ENCODE measurements around the gene SELENON.

Gene SELENON

DNA sequence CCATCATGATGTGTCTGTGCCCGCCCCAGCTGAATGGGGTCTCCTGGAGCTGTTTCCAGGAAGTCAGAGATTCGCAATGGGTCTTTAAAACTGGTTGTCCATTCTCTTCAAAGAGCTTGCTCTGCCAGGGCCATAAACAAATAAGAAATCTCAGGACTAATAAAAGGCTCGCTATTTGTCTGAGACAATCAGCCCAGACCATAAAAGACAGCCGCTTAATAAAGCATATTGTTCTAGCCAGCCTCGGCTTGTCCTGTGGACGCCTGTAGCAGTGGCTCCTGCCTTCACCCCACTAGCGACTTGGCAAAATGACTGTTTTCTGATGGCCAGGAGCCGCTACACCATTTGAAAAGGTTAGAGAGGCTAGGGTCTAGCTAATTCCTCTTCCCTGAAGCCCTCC is 20.6 kb upstream of the SELENON start:
- DNase-seq (ENCODE audit: insufficient read length, low spot score) = no peak
- no peak for TF ChIP-seq POLR2A (IDR thresholded peaks at IDR 0.05; ENCODE audit: low read depth, low read length)
- FAIRE-seq = no peak

DNA sequence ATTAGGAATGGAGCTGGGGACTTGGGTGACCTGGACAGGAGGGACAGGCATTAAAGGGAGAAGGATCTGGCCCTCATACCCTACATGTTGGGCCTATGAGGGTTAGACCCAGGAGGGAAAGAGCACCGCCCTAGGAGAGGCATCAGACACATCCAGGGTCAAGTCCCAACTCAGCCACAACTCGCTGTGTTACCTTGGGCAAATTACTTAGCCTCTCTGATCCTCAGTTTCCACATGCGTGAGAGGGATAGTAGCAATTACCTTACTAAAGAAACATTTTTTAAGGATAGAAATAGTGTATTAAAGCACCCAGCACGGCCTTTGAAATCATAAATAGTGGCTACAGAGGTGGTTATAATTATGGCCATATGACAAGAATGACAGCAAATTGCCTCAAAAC is 20.1 kb upstream of the SELENON start:
- DNase-seq (ENCODE audit: insufficient read length, low spot score) (no peak), FAIRE-seq (no peak)
- no peak for TF ChIP-seq PAX5 (IDR thresholded peaks at IDR 0.05; ENCODE audit: insufficient read depth, low read length, severe bottlenecking)
- no peak for TF ChIP-seq POLR2A (IDR thresholded peaks at IDR 0.05; ENCODE audit: low read depth, low read length)
- no peak for TF ChIP-seq POU2F2 (IDR thresholded peaks at IDR 0.05; ENCODE audit: low read depth, low read length)
- no peak for TF ChIP-seq TAF1 (IDR thresholded peaks at IDR 0.05; ENCODE audit: low read depth, low read length)
- no peak for TF ChIP-seq POLR2AphosphoS5 (IDR thresholded peaks at IDR 0.05; ENCODE audit: low read depth, low read length)
- TF ChIP-seq SPI1 (IDR thresholded peaks at IDR 0.05; ENCODE audit: low read depth, low read length) = no peak

DNA sequence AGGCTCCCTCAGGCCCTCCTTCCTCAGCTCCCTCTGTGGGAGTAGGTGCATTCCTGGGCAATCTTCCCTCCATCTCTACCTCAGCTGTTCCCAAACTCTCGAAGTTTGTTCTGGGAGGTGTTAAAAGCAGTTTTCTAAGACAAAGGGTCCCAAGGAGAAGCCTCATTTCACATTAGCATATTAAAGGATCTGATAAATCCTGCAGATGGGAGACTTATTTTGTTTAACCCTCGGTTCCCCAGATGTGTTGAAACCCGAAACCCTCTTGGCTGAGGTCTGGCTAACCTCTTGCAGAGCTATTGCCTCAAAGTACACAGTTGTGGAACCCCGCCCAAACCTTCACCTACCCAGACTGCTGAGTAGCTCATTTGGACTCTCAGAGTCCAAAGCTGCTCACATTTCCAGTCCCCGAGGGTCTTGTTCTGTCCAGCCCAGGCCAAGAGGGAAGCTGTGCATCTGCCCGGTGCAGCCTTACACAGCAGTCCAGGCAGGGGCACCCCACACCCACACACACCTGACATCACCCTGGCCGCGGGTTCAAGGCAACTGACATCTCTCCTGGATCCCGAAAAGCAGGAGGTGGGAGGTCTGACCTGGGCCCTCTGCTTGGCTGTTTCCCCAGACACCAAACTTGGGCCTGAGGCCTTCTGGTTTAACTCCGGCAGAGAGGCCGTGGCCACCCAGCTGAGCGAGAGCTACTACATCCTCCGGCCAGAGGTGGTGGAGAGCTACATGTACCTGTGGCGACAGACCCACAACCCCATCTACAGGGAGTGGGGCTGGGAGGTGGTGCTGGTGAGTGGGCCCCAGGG is 19.5 kb upstream of the SELENON start:
- DNase-seq (ENCODE audit: insufficient read length, low spot score) (no peak), FAIRE-seq (no peak)
- TF ChIP-seq TAF1 (IDR thresholded peaks at IDR 0.05; ENCODE audit: low read depth, low read length) (no peak), SPI1 (IDR thresholded peaks at IDR 0.05; ENCODE audit: low read depth, low read length) (no peak), POLR2A (IDR thresholded peaks at IDR 0.05; ENCODE audit: low read depth, low read length) (no peak), POLR2AphosphoS5 (IDR thresholded peaks at IDR 0.05; ENCODE audit: low read depth, low read length) (no peak)

GRCh38 chr1:25781130-25781433 is 18.9 kb upstream of the SELENON start:
- no peak for FAIRE-seq
- TF ChIP-seq SPI1 (IDR thresholded peaks at IDR 0.05; ENCODE audit: low read depth, low read length) = no peak
- DNase-seq (ENCODE audit: insufficient read length, low spot score) = no peak

GRCh38 chr1:25782608-25783201 is 17.3 kb upstream of the SELENON start:
- DNase-seq (ENCODE audit: insufficient read length, low spot score) (no peak), FAIRE-seq (no peak)
- no peak for TF ChIP-seq POU2F2 (IDR thresholded peaks at IDR 0.05; ENCODE audit: low read depth, low read length)
- TF ChIP-seq TAF1 (IDR thresholded peaks at IDR 0.05; ENCODE audit: low read depth, low read length) = no peak
- TF ChIP-seq PAX5 (IDR thresholded peaks at IDR 0.05; ENCODE audit: insufficient read depth, low read length, severe bottlenecking) = no peak
- TF ChIP-seq SPI1 (IDR thresholded peaks at IDR 0.05; ENCODE audit: low read depth, low read length) = no peak
- no peak for TF ChIP-seq POLR2A (IDR thresholded peaks at IDR 0.05; ENCODE audit: low read depth, low read length)
- no peak for TF ChIP-seq POLR2AphosphoS5 (IDR thresholded peaks at IDR 0.05; ENCODE audit: low read depth, low read length)

DNA sequence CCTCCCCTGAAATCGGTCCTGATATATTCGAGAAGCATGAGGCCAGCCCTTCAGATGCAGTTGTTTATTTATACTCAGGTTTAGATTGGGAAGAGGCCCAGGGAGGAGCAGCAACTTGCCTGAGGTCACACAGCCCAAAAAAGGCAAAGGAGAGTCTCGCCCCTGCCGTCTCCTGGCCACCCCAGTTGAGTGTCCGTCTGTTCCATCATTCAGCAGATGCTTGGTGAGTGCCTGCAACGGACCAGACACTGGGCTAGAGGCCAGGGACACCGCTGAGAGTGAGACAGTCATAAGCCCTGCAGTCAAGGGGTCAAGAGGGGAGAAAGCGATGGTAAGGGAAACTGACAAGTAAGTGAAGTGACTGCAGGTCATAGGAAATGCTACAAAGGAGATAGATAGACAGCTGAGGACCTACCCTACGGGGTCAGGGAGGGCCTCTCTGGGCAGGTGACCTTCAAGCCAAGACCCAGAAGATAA is 15.4 kb upstream of the SELENON start:
- no peak for FAIRE-seq
- TF ChIP-seq POLR2AphosphoS5 (IDR thresholded peaks at IDR 0.05; ENCODE audit: low read depth, low read length) = no peak
- TF ChIP-seq TAF1 (IDR thresholded peaks at IDR 0.05; ENCODE audit: low read depth, low read length) = no peak
- TF ChIP-seq POU2F2 (IDR thresholded peaks at IDR 0.05; ENCODE audit: low read depth, low read length) = no peak
- TF ChIP-seq SPI1 (IDR thresholded peaks at IDR 0.05; ENCODE audit: low read depth, low read length) = no peak

GRCh38 chr1:25785333-25786067 is 14.5 kb upstream of the SELENON start:
- FAIRE-seq (no peak), DNase-seq (ENCODE audit: insufficient read length, low spot score) (no peak)
- TF ChIP-seq POLR2AphosphoS5 (IDR thresholded peaks at IDR 0.05; ENCODE audit: low read depth, low read length) (no peak), TAF1 (IDR thresholded peaks at IDR 0.05; ENCODE audit: low read depth, low read length) (no peak), SPI1 (IDR thresholded peaks at IDR 0.05; ENCODE audit: low read depth, low read length) (no peak), PAX5 (IDR thresholded peaks at IDR 0.05; ENCODE audit: insufficient read depth, low read length, severe bottlenecking) (no peak), POLR2A (IDR thresholded peaks at IDR 0.05; ENCODE audit: low read depth, low read length) (no peak), POU2F2 (IDR thresholded peaks at IDR 0.05; ENCODE audit: low read depth, low read length) (no peak)

More for the DNA sequence above, 15.4 kb upstream of the SELENON start:
- no peak for DNase-seq (ENCODE audit: insufficient read length, low spot score)

DNA sequence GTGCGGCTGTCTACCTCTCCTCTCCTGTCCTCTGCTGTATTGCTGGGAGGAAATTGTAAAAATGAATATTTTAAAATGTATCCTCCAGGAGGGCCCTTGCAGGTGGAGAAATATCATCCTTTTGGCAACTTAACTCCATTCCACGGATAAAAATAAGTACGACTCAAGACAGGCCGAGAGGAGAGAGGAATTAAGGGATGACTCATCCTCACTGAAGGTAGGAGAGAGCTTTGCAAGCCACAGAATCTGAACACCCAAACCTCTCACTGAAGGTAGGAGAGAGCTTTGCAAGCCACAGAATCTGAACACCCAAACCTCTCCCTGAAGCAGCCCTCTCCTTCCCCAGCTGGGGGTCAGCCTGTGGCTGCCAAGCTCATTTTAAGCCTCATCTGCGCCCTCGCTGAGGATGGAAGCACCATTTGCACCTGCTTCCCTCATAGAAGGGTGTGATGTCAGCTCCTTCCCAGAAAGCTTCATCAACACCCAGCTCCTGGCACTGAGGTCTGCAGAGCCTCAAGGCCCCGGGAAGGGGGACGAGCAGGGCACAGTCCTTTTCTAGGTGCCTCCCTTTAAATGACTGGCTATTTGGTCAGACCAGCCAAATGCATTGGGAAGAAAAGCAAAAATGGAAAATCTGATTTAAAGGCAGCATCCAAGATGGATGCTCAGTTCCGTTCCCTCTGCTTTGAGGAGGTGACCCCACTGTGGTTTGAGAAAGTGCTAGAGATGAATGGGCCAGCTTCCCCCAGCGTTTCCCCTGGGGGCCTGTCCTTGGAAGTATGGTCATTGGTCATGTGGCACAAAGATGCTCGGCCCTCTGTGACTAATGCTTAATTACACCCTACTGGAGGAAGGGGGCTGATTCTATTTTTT is 12.9 kb upstream of the SELENON start:
- TF ChIP-seq TAF1 (IDR thresholded peaks at IDR 0.05; ENCODE audit: low read depth, low read length) = no peak
- TF ChIP-seq PAX5 (IDR thresholded peaks at IDR 0.05; ENCODE audit: insufficient read depth, low read length, severe bottlenecking) = no peak
- TF ChIP-seq POLR2A (IDR thresholded peaks at IDR 0.05; ENCODE audit: low read depth, low read length) = no peak
- TF ChIP-seq POU2F2 (IDR thresholded peaks at IDR 0.05; ENCODE audit: low read depth, low read length) = no peak
- no peak for TF ChIP-seq POLR2AphosphoS5 (IDR thresholded peaks at IDR 0.05; ENCODE audit: low read depth, low read length)
- TF ChIP-seq SPI1 (IDR thresholded peaks at IDR 0.05; ENCODE audit: low read depth, low read length) = no peak
- FAIRE-seq (no peak), DNase-seq (ENCODE audit: insufficient read length, low spot score) (no peak)

DNA sequence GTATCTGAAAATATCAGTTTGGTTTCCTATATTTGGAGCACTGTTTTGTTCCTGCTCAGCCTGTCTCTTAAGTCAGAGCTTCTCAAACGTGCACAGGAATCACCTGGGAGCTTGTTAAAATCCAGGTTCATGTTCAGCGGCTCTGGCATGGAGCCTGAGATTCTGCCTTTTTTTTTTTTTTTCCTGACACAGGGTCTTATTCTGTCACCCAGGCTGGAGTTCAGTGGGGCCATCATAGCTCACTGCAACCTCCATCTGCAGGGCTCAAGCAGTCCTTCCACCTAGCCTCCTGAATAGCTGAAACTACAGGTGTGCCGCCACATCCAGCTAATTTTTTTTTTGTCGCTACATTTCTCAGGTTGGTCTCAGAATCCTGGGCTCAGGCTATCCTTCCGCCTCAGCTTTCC is 12.2 kb upstream of the SELENON start:
- TF ChIP-seq POU2F2 (IDR thresholded peaks at IDR 0.05; ENCODE audit: low read depth, low read length) = no peak
- no peak for TF ChIP-seq SPI1 (IDR thresholded peaks at IDR 0.05; ENCODE audit: low read depth, low read length)
- no peak for TF ChIP-seq POLR2A (IDR thresholded peaks at IDR 0.05; ENCODE audit: low read depth, low read length)
- TF ChIP-seq PAX5 (IDR thresholded peaks at IDR 0.05; ENCODE audit: insufficient read depth, low read length, severe bottlenecking) = no peak
- TF ChIP-seq POLR2AphosphoS5 (IDR thresholded peaks at IDR 0.05; ENCODE audit: low read depth, low read length) = no peak
- no peak for TF ChIP-seq TAF1 (IDR thresholded peaks at IDR 0.05; ENCODE audit: low read depth, low read length)
- DNase-seq (ENCODE audit: insufficient read length, low spot score) (no peak), FAIRE-seq (no peak)

Measured in GM12891 (cell line).